SK-N-DZ (cell line): ENCODE measurements around the gene ZFHX2.

Source experiments
- DNase-seq: peaks from one replicate; pipeline ENCODE4 v3.0.0-alpha.2; 2015; ENCODE audit warnings: low spot score

ZFHX2 gene

DNA sequence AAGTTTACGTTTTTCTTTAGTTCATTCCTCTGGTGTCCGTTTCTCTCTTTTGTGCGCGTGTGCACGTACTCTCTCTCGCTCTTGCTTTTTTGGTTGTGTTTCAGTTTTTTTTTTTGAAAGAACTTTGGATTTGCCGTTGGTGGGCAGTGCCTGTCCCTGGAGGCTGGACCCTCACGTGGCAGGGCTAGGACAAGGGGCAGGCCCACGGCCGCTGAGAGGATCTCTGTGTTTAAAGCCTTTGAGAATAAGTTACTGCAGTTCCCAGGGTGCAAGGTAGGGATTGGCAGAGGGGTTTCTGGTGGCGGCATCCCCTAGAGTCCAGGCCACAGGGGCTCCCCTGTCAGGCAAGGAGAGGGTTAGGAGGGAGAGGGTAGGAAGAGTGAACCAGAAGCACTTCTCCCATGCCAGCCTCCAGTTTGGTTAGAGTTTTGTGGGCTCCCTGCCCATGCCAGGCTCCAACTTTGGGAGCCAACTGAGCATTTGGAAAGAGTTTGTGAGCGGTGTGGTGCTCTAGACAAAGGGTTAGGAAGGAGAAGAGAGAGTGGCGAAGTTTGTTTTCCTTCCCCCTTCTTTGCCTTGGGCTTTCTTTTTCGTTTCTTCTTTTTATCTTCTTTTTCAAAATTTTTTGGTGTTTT lies 30.5 kb downstream of the ZFHX2 start:
- DNase-seq = no peak

DNA sequence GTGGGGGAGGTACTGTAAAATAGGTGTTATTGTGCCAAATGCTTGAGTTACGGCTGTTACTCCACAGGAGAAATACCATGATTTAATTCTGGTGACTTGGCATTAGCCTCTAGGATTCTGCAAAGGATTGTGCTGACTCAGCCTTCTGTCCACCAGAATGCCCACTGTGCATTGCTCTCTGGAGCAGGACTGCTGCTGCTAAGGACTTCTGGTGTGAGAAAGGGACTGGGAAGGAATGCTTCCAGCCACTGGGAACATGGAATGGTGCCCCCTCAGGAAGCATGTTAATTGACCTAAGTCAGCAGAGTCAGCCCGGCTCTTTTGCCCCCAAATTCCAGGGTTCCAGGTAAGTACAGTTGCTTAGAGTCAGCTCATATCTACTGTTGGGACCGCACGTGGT lies 32.9 kb downstream of the ZFHX2 start:
- no peak for DNase-seq

DNA sequence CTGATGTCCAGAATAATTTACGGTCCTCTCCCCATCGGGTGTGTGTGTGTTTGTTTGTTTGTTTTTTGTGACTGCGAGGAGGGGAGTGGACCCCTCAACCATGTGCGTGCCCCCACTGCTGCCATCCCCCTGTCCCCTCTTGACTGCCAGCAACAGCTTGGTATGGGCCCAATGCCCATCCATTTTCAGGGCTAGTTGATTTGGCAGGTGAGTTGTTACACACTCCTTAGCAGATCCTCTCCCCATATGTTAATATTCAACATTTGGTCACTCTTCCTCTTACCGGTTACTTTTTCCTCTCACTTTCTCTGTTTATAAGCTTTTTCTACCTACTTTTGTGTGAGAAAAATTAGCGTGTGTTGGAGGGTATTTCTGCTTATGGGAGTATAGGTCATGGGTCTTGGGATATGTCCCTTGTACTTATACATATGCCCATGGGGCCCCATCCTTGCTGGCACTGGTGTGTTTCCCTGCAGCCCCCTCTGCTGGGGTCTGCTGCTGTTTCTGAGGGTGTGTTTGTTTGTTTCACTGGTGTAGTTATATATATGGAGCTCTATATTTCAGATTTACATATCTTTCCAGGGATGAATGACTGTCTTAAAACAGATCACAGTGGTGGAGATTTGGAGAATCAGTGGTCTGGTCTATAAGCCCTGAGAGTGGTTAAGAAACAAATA lies 33.8 kb downstream of the ZFHX2 start:
- DNase-seq = no peak

DNA sequence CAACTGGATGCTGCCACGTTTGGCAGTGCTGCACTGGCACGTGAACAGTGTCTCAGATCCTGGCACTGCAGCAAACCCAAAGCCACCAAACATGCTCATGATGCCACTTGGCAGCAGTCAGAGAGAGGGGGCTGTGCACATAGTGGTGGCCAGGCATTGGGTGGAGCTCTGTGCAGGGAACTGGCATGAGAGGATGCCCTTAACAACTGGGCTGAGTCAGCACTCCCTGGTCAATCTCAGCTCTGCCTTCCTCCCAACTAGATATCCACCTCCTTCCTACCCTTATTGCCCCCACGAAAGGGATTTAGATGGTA lies 37.0 kb downstream of the ZFHX2 start:
- DNase-seq = no peak

DNA sequence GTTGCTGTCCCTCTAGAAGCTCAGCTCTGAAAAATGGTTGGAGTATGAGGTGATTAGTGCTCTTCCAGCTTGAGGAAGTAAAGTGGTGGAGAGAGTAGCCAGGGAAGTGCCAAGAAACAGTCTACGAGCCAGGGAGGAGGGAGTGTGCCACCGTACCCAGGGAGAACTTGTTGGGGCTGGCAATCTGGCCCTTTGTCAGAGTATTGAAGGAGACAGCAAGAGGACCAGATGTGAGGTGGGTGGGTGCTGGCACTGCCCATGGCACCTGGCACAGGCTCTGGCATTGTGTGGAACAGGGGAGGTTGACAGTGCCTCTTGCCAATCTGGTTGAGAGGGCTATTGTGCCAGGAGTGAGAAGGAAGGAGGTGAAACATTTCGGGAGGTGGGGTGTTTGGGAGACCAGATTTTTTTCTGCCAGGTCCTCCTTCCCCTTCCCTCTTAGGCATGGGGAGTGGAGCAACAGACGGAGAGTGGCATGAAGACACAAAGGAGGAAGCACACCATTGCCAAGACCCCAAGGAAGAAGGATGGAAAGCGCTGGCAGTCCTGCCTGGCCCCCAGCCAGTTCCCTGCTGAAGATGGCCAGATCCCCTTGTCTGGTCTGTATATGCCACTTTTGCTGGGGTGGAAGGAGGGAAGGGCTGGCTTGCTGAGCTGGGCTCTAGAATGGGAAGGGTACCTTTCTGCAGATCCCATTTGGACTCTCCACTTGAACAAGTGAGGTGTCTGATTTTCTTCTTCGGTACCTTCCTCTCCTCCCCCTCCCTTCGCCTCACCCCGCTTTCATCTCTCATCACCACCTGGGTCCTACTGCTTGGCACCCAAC lies 37.5 kb downstream of the ZFHX2 start:
- DNase-seq = no peak

DNA sequence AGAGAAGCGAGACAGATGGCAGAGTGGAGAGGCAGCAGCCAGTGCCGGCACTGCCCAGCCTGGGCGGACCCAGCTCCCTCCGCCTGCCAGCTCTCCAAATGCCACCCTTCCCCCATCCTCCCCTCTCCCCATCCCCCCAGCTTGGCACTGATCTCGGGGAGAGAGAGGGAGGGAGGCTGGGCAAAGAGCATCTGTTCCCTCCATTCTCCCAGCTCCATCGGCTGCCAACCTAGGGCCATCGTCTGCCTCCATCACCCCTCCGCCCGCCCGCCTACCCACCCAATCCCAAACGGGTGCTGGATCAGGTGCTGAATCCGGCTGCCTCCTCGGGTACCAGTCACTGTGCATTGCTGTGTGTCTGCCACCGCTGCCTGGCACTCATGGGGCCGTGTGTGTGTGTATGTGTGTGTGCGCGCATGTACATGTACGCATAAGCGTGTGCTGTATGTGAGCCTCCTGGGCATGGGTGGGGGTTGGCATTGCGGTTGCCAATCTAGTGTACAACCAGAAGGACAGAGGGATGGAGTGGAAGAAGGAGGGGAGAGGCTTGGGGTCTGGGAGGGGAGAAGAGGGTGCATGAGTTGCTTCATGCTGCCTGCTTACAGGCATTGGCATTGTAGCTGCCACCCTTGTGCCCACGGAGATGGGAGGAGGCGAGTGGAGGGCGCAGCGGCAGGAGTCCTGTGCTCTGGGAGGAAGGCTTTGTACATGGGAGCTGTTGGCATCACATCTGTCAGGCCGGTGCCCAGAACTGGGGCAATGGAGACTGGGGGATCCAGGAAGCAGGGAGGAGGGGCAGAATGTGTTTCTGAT lies 38.4 kb downstream of the ZFHX2 start:
- no peak for DNase-seq

DNA sequence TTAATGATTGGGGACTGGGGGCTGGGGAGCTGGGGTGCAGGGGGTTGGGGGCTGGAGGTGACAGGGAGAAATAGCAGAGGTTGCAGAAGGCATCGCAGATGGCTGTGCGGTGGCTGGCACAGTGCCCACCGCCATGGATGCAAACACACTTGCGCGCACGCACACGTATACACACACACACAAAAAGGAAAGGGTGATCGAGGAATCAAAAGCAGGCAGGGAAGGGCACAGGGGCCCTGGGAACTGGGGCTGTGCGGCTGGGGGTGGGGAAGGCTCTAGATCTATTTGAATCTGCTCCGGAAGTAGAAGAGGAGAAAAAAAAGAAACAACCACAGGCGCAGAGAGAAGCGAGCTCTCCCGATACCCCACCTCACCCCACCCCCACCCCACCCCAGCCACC lies 39.4 kb downstream of the ZFHX2 start:
- no peak for DNase-seq

DNA sequence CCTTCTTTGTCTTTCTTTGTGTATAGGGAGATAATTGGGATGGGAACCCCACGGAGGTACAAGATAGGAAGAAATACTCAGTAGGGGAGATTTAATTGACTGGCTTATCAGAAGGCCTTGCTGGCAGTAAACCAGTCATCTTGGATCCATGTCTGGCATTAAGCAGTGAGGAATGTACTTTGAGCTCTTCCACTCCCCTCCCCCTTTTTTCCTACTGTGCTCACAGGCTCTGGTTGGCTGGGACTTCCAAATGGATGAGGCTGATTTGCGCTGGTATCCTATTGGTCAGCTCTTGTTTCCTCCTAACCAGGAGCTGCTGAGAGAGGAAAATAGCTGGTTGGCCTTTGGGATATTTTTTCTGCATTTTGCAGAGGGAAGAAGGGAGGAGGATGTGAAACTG lies 57.3 kb downstream of the ZFHX2 start:
- DNase-seq = peak; percentile 81

DNA sequence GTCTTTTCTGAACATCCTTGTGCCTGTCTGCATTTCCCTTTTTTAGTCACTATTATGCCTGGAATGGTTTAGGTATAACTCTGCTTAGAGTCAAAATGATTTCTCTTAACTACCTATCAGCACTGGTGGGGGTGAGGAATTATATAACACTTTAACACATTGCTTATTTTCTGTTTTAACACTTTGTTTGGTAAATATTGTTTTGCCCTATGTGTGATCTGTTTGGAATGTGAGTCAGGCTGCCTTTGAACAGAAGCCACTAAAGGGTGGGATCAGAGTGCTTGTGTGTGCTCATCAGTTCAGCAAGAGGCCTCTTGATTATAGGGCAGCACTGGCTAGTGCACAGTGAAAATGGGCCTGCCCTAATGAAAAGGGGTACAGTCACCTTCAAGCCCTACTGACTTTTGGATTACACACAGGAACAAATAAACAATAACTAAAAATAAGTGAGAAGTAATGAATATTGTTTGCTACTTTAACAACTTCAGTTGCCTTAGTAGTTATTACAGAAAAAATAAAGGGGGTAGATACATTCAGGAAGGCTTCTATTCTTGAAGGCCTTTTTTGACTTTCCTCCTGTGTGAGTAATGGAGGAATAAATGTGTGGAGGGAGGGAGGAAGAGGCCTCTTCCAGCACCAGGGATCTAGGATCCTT lies 58.8 kb downstream of the ZFHX2 start:
- no peak for DNase-seq

DNA sequence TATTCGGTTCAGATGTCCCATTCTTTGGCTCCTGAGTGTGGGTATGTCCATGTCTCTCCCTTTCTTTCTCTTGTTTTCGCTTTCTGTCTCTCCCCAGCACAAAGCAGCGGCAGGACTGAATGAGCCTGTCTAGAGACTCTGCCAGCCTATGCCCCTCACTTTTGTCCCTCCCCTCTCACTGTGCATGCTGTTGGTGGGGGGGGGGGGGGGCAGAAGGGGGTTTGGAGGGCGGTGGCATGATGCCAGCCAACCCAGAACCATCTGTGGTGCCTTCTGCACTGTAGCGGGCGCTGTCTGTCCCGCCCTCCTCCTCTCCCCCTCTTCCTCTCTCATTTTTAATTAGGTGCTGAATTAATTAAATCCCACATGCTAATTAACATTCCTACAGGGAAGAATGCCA lies 64.3 kb downstream of the ZFHX2 start:
- no peak for DNase-seq

DNA sequence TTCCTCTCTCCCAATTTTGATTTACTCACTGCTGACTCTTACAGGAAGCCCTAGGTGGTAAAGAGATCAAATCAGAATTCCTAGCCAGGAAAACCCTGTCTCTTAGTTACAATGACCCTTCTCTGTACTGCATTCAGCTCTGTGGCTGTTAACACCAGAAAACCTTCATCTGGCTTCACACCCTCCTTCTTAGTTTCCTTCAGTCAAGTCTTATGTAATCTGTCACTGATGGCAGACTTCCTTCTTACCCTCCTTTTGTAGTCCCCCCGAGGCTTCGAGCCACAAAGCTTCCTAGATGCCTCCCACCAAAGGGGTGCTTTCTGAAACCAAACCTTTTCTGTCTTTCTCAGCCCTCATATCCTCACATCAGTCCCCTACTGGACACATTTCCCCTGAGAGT lies 65.5 kb downstream of the ZFHX2 start:
- DNase-seq = no peak

DNA sequence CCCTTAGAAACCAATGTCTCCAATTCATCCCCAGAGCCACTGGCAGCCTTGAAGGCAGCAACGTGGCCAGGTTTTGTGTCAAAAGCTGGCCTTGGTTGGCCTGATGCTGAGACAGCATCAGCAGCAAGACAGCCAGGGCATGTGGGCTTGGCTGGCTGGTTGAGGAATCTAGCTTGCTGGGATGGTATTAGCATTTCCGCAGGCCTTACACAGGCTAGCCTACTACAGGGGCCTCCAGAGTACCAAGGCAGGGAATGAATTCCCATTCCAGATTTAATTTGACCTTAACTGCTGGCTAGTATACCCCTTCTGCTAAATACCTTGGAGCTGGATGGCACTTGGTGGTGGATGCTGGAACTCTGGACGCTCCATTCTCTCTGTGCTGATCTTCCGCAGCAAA lies 66.2 kb downstream of the ZFHX2 start:
- DNase-seq = no peak

DNA sequence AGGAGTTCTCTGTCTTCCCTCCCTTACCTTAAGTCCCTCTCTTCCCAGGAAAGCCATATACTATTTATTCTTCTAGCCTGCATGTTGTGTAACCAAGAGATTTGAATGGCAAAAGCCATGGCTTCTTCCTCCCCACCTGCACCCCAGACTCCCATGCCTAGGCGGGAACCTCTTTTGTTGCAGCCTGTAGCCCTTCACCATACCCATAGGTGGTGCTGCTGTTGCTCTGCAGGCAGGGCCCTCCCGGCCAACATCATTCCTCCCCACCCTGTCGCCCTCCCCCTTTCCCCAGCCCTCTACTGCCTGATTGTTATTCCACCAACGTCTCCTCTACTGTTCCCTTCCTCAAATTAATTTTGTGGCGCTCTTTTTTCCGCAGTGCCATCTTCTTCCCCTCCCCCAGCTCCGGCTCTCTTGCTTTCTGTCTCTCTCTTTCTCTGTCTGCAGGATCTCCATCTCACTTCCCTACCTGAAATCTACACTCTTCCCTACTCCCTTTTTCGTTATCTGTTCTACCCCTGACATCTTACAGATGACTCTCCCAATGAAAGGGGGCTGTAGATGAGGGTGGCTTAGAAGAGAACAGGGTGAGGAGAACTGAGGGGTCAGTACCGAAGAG lies 68.2 kb downstream of the ZFHX2 start:
- DNase-seq = peak; percentile 73

DNA sequence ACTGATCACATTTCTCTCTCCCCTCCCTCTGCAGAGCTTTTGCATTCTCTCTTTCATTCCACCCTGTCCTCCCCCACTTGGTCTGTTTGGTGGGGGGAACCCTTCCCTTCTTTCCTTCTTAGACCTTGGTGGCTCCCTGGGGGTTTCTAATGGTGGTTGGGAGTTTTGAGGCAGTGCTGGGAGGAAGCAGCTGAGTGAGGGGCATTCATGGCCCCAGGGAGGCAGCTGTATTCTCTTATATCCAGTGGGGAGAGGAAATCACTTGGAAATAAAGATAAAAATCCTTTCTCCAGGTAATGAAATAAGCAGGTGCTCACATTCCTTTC lies 68.8 kb downstream of the ZFHX2 start:
- DNase-seq = no peak

DNA sequence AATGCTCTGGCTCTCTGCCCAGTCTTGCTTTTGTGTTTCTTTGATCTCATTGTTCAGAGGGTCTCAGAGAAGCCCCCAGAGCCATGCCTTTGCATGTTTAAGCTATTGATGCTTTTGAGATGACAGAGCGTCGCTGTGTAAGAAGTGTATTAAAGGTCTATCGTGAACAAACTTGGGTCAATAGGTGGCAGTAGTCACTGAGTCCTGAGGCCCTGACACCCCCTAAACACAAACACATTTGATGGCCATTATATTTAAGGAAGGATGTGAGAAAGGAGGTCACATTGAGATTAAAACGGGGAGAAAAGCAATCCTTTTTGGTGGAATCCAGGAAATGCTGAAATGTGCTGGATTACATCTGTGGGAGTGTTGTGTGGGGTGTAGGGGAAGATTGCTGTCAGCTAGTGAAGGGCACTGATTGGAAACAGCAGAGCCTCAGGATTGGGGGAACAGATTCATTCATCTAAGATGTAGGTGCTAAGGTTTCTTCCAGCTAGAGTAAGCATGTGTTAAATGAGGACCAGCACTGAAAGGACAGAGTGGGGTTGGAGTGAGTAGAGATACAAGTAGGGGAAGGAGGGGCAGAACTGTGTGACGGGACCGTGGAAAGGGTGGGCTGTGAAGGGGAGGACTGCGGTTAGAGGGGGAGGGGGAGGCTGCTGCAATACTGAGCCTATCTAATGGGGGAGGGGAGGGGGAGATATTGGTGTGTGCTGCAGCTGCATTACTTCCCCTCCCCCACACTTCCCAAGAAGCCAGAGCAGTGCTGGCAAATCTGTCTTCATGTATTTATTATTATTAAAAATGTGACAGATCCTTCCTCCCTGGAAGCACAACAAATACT lies 69.4 kb downstream of the ZFHX2 start:
- DNase-seq = peak; percentile 38

DNA sequence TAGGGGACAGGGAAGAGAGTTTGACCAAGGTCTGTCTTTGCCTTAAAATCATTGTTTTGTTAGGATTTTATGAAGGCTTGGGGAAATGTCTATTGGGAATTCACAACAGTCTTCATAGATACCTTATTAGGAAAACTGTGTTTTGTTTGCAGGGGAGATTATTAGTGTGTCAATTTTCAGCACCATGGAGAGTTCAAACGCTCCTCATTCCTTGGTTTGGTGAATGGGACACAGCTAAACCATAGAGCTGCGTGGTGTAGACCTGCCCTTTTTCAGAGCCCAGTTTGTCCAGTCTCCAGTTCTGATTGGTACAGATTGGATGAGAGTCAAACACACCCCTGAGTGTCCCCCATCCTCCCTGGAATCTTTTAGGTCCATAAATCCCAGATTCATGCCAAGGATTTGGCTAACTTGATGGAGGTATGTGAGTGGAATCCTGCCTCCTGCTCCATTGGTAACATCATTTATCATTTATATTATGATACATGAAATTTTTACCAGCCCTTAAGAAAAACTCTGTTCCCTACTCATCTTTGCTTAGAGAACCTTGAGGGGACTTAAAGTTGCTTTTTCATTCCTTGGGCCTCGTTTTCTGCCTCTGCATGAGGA lies 70.1 kb downstream of the ZFHX2 start:
- DNase-seq = no peak

DNA sequence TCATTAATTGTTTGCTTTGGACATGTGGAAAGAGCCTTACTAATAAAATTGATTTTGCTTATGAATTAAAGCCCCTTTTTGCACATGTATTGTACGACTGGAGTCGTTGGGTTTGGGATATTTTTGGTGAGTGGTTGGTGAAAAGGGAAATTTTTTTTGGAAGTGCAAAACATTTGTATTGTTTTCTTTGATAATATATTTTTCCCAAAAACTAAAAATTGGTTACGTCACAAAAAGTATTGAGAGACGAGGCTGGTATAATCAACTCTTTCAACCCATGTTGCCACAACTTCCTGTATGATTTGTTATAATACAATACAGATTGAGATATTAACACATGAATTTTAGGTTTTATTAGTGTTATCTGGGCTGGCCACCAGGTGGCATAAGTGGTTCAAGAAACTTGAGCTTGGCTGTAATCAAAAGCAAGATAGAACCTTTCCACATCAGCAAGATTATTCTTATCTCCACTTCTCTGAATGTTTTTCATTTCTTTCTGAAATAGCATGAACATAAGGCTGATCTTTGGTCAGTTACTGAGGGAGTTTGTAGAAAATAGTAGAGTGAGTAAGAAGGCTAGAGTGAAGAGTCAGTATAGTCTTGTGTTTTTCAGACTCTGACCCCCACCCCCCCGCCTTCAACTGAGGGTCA lies 73.3 kb downstream of the ZFHX2 start:
- DNase-seq = peak; percentile 65

DNA sequence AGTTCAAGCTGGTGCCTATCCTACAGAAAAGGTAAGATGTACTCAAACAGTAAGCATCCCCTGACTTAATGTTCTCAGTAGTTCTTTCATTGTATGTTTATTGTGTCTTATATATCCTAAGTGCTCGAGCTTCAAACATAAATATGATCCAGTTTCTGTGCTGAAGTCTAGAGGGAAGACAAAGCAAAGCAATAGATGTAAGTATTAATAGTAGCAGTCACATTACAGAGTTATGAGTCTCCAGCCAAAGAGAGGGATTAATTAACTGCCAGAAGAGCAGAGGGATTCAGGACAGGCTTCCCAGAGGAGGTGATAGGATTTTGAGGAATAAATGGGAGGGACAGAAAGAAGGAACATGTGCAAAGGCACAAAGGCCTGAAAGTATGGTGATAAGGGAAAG lies 80.6 kb downstream of the ZFHX2 start:
- no peak for DNase-seq
